ENCODE data around the gene GAS7. TPM values are rescaled to one million over a fixed set of nuclear protein-coding genes. Genes with fewer than 3 reads are reported as not detected.

The GAS7 gene
- total and polyA plus RNA-seq, 10 of the 15 experiments (the other 5 are each of a cell fraction or from before 2014, with no cell fraction given), result 2.3 to 53.4 (median 24.0) TPM

GRCh38 chr17:9872852-9873251, 325.6 kb downstream of the GAS7 start (continued):
- TF ChIP-seq SKIL (IDR thresholded peaks at IDR 0.05; ENCODE audit: low read depth, poor library complexity, severe bottlenecking) (no peak), KAT2A (conservative IDR thresholded peaks at IDR 0.05; ENCODE audit: control insufficient read depth, low read depth, low read length) (no peak), ATF2 (IDR thresholded peaks at IDR 0.05; ENCODE audit: low read length) (no peak), SPI1 (IDR thresholded peaks at IDR 0.05; ENCODE audit: borderline replicate concordance, insufficient read depth, low read depth, low read length) (no peak)

GRCh38 chr17:9868552-9868951, 329.9 kb downstream of the GAS7 start:
- ChIA-PET SMC1A (ENCODE audit: uncharacterized antibody, unreplicated experiment) (no interaction called here), RAD21 (ENCODE audit: unreplicated experiment) (no interaction called here), CTCF (no interaction called here), POLR2A (no interaction called here)
- Histone ChIP-seq H3K79me2 (ENCODE audit: control insufficient read depth, insufficient read depth, low read length) (no peaks in the 10 kb centered on the region), H3K9me3 (replicated peaks; ENCODE audit: control insufficient read depth, insufficient read depth, low read length) (no peaks in the 10 kb centered on the region), H3K9ac (ENCODE audit: control insufficient read depth, insufficient read depth, low read length) (no peak overlapping the region), H3K27ac (ENCODE audit: control insufficient read depth, insufficient read depth) (no peak overlapping the region), H4K20me1 (ENCODE audit: control insufficient read depth, insufficient read depth) (no peaks in the 10 kb centered on the region), H3K27me3 (replicated peaks in 1 of 2; ENCODE audit: control insufficient read depth in 2 of 2, insufficient read depth in 2 of 2, low read length in 1 of 2) (no peaks in the 10 kb centered on the region), H2AFZ (ENCODE audit: control insufficient read depth, low read depth, low read length) (no peak overlapping the region), H3K36me3 (ENCODE audit: control insufficient read depth in 2 of 2, insufficient read depth in 2 of 2, low read length in 1 of 2) (no peaks in the 10 kb centered on the region), H3K4me3 (no peak overlapping the region), H3K4me2 (ENCODE audit: control insufficient read depth, insufficient read depth) (no peak overlapping the region), H3K4me1 (ENCODE audit: control insufficient read depth, insufficient read depth, low read length) (no peaks in the 10 kb centered on the region)
- in situ Hi-C loops (cut with MboI) (no loop called here), intact Hi-C loops (cut with micrococcal nuclease; ENCODE audit: unreplicated experiment) (no loop called here)
- 2% methylated on average over 3 of the region's 3 CpGs for WGBS (ENCODE audit: insufficient coverage, insufficient replicate concordance, low lambda C conversion rate, missing lambda C conversion rate)
- ATAC-seq, result no peak
- no TSS peak for BruUV-seq (replicated peaks)
- FAIRE-seq, result no peak
- DNase-seq (ENCODE audit: low read depth, low spot score), result no peak
- no peak for TF ChIP-seq IRF4 (IDR thresholded peaks at IDR 0.05; ENCODE audit: low read depth, low read length)
- TF ChIP-seq HDAC2 (IDR thresholded peaks at IDR 0.05), result no peak
- no peak for TF ChIP-seq CBFB (IDR thresholded peaks at IDR 0.05; ENCODE audit: low read depth)
- no peak for TF ChIP-seq E2F4 (IDR thresholded peaks at IDR 0.05; ENCODE audit: low read depth, low read length)
- TF ChIP-seq CEBPB (IDR thresholded peaks at IDR 0.05; ENCODE audit: borderline replicate concordance in 1 of 2, low read depth in 2 of 2, low read length in 2 of 2), result no peak
- no peak for TF ChIP-seq ZBTB33 (IDR thresholded peaks at IDR 0.05)
- no peak for TF ChIP-seq HSF1 (IDR thresholded peaks at IDR 0.05; ENCODE audit: low read depth, low read length)
- TF ChIP-seq NRF1 (conservative IDR thresholded peaks at IDR 0.05; ENCODE audit: low read depth, low read length), result no peak
- TF ChIP-seq CHD4 (IDR thresholded peaks at IDR 0.05), result no peak
